ENCODE measurements around the gene POTEB3. TPM values are rescaled to one million over a fixed set of nuclear protein-coding genes. Genes with fewer than 3 reads are reported as not detected.
"Not testable (repeated sequence)": the region's sequence is repeated elsewhere in the genome, so short reads cannot be mapped to it uniquely, and the experiment has no call there.

POTEB3 gene
- not detected for total RNA-seq
- long read RNA-seq, donor 1 = 0 reads
- long read RNA-seq, donor 2 = 0 reads

DNA sequence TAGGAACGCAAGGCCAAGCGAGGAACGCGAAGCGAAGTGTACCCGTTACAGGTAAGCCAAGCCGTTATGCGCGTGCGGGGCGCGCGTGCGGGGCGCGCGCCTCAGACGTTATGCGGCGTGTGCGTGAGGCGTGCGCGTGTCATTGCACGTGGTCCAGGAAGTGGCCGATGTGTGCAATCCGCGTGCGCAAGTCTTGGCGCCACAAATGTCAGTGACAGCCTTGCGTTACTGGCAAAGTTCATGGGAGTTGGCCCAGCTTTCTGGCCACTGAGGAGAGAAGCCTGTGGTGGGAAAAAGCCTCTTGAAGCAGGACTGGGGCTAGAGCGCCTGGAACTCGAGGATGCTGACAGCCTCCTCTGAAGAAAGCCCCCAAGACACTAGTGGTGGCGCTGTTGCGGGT lies at the start of gene POTEB3:
POTEB3 (minus strand) TSS at position 101 of the 400 bp plus-strand sequence. CDS start 488 bp downstream, outside the sequence.
- ATAC-seq; DNase-seq; intact Hi-C loops (cut with DNase I, micrococcal nuclease); H3K4me3 ChIP-seq; H3K4me1 ChIP-seq (ENCODE audit: low read depth); H3K36me3 ChIP-seq (ENCODE audit: low read depth); H3K9me3 ChIP-seq: not testable (repeated sequence)

DNA sequence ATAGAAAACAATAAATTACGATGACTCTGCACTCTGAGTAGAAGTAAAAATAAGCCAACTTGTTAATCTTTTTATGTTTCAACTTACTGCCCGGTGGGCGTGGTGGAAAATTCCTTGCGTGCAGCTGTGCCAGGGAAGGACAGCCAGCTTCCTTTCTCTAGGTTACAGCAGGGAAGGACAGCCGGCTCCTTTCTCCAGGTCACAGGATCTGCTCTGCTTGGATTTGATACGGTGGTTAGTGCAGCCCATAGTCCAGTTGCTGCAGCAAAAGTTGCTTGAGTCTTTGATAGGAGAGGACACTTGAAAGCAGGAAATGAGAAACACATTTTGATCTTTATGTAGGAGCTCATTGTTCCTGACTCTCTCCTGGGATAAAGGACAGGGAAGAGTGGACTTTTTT lies 13.4 kb upstream of the POTEB3 start:
- H3K36me3 ChIP-seq (ENCODE audit: low read depth); H3K4me3 ChIP-seq; H3K9me3 ChIP-seq; ATAC-seq; intact Hi-C loops (cut with DNase I, micrococcal nuclease); DNase-seq; H3K4me1 ChIP-seq (ENCODE audit: low read depth): not testable (repeated sequence)

DNA sequence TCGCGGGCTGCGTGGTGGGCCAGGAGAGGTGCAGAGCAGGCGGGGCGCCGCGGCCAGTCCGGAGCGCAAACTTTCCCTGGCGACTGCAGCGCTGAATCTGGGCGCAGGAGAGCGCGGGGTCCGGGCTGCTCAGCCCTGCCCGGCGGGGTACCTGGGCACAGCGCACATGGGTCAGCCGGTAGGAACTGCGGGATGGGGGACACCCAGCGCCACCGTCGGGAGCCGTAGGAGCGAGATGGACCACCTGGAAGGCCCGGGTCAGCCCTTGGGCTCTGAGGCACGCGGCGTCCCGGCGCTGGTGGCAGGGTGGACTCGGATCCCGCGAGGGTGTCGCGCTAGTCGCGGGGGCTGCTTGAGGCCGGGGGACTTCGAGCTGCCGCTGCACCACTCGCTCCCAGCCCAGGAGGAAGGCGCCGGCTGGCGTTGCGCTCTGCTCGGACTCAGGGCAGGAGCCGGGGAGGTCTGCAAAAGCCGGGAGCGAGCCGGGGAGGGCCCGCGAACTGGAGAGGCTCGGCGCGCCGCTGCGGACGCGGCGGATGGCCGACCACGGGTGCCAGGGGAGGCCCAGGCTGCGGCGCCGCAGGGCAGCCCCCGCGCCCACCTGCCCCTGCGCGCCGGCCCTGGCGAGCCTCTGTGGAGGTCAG lies 11.7 kb upstream of the POTEB3 start:
- DNase-seq = peak in 1 of 3 donors; percentile 14
- intact Hi-C loops (cut with DNase I, micrococcal nuclease); H3K9me3 ChIP-seq; H3K36me3 ChIP-seq (ENCODE audit: low read depth); ATAC-seq; H3K4me3 ChIP-seq; H3K4me1 ChIP-seq (ENCODE audit: low read depth): not testable (repeated sequence)

- H3K36me3 ChIP-seq (ENCODE audit: low read depth); intact Hi-C loops (cut with DNase I, micrococcal nuclease); ATAC-seq; DNase-seq; H3K4me3 ChIP-seq; H3K4me1 ChIP-seq (ENCODE audit: low read depth); H3K9me3 ChIP-seq: not testable (repeated sequence)
Observed at GRCh38 chr15:21451487-21451886, 11.2 kb upstream of the POTEB3 start.

- DNase-seq; ATAC-seq; H3K36me3 ChIP-seq (ENCODE audit: low read depth); intact Hi-C loops (cut with DNase I, micrococcal nuclease); H3K9me3 ChIP-seq; H3K4me1 ChIP-seq (ENCODE audit: low read depth); H3K4me3 ChIP-seq: not testable (repeated sequence)
Observed at GRCh38 chr15:21407366-21407765, 32.9 kb downstream of the POTEB3 start.

GRCh38 chr15:21401531-21401930 lies 38.8 kb downstream of the POTEB3 start:
- H3K4me1 ChIP-seq (ENCODE audit: low read depth); H3K9me3 ChIP-seq; ATAC-seq; DNase-seq; H3K36me3 ChIP-seq (ENCODE audit: low read depth); H3K4me3 ChIP-seq; intact Hi-C loops (cut with DNase I, micrococcal nuclease): not testable (repeated sequence)

- peak in 1 of 3 donors; percentile 22 for DNase-seq
- H3K4me1 ChIP-seq (ENCODE audit: low read depth); H3K36me3 ChIP-seq (ENCODE audit: low read depth); H3K4me3 ChIP-seq; H3K9me3 ChIP-seq; intact Hi-C loops (cut with DNase I, micrococcal nuclease); ATAC-seq: not testable (repeated sequence)
Observed at GRCh38 chr15:21399111-21399510, 41.2 kb downstream of the POTEB3 start.

DNA sequence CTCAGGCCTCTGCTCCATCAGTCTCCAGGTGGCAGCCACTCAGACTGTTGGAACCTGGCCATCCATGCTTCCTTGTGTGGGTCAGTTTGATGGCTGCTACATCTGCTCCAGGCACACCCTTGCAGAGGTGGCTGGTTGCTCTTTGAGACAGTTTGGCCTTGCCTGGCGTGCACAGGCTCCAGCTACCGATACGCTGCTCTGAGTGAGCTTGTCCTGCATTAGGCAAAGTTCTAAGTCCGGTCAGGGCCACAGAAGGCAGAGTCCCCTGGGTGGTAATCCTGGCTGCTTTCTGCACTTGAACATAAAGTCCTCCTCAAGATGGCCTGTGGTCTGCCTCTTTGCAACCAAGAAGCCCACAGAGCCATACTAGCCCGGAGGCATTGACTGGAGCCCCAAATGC lies 41.8 kb downstream of the POTEB3 start:
- H3K4me3 ChIP-seq; H3K9me3 ChIP-seq; DNase-seq; ATAC-seq; H3K36me3 ChIP-seq (ENCODE audit: low read depth); H3K4me1 ChIP-seq (ENCODE audit: low read depth); intact Hi-C loops (cut with DNase I, micrococcal nuclease): not testable (repeated sequence)

DNA sequence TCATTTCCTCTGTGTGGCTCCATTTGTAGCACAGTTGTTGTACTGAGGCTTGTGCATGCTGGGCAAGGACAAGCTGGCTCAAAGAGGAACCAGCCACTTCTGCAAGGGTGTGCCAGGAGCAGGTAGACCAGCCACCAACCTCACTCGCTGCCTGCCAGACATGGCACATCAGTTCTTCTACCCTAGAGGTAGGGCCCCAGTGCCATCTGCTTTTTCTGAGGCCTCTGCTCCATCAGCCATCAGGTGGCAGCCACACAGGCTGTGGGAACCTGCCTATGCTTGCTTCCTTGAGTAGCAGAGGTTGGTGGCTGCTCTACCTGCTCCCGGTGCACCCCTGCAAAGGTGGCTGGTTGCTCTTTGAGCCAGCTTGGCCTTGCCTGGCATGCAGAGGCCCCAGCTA lies 42.6 kb downstream of the POTEB3 start:
- H3K4me3 ChIP-seq; H3K36me3 ChIP-seq (ENCODE audit: low read depth); intact Hi-C loops (cut with DNase I, micrococcal nuclease); H3K4me1 ChIP-seq (ENCODE audit: low read depth); H3K9me3 ChIP-seq; ATAC-seq: not testable (repeated sequence)
- peak in 1 of 3 donors; percentile 16 for DNase-seq

DNA sequence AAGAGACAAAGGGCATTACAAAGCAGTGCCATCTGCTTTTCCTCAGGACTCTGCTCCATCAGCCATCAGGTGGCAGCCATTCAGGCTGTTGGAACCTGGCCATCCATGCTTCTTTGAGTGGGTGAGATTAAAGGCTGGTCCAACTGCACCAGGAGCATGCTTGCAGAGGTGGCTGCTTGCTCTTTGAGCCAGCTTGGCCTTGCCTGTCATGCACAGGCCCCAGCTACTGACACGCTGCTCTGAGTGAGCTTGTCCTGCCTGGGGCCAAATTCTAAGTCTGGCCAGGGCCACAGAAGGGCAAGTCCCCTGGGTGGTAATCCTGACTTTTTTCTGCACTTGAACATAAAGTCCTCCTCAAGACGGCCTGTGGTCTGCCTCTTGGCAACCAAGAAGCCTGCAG lies 43.1 kb downstream of the POTEB3 start:
- H3K4me3 ChIP-seq; ATAC-seq; H3K4me1 ChIP-seq (ENCODE audit: low read depth); intact Hi-C loops (cut with DNase I, micrococcal nuclease); H3K36me3 ChIP-seq (ENCODE audit: low read depth); DNase-seq; H3K9me3 ChIP-seq: not testable (repeated sequence)

DNA sequence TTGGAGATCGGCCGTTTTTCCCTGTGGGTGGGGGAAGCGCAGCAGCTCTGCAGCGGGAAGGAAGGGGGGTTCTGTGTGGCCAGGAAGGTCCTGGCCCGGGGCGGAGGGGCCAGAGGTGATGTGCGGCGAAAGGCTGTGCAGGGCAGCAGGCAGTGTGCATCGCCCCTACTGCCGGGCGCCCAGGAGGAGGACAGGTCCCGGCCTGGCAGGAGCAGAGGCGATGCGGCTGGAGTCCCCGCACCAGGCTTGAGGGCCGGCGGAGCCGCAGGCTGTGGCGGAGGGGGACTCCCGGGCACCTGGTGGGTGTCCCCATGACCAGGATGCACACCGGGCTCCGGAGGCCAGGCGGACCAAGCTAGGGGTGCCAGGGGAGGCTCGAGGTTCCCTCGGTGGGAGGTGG lies 54.3 kb downstream of the POTEB3 start:
- H3K36me3 ChIP-seq (ENCODE audit: low read depth); H3K4me1 ChIP-seq (ENCODE audit: low read depth); ATAC-seq; intact Hi-C loops (cut with DNase I, micrococcal nuclease); H3K4me3 ChIP-seq; H3K9me3 ChIP-seq: not testable (repeated sequence)
- peak in 1 of 3 donors; percentile 29 for DNase-seq

DNA sequence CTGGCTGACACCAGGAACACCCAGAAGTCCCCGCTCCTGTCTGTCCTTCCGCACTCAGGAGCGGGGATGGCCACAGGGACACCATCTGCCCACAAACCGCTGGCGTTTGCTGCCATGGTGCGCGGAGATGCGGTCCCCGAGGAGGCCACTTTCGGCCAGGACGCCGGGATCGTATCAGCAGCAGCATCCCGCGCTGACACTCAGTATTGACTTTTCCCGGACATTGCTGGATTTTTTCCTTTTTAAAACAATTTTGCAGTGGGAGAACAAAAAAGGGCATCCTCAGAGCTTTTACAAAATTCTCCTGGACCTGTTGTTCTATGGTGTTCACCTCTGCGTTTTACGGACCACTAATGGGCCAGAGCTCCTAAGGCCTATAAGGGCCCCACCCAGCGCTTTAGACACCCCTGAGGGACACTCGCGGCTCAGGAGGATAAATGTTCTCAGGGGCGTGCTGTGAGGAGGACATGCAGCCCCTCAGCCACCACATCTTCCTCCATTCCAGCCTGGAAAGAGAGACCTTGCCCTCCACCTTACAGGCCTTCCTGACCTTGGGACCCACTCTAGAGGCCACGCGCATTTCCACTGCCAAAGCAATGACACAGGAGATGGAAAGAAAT lies 56.3 kb downstream of the POTEB3 start:
- H3K4me1 ChIP-seq (ENCODE audit: low read depth); intact Hi-C loops (cut with DNase I, micrococcal nuclease); H3K36me3 ChIP-seq (ENCODE audit: low read depth); H3K4me3 ChIP-seq; DNase-seq; H3K9me3 ChIP-seq; ATAC-seq: not testable (repeated sequence)

- intact Hi-C loops (cut with DNase I, micrococcal nuclease); ATAC-seq; H3K4me3 ChIP-seq: not testable (repeated sequence)
Observed at GRCh38 chr15:21373682-21374081, 66.6 kb downstream of the POTEB3 start.

GRCh38 chr15:21369177-21369576 lies 71.1 kb downstream of the POTEB3 start:
- H3K4me1 ChIP-seq (ENCODE audit: low read depth); H3K4me3 ChIP-seq; intact Hi-C loops (cut with DNase I, micrococcal nuclease); ATAC-seq; H3K9me3 ChIP-seq; H3K36me3 ChIP-seq (ENCODE audit: low read depth): not testable (repeated sequence)
- peak in 1 of 3 donors; percentile 14 for DNase-seq

More at GRCh38 chr15:21373682-21374081, 66.6 kb downstream of the POTEB3 start:
- H3K4me1 ChIP-seq (ENCODE audit: low read depth); H3K9me3 ChIP-seq; DNase-seq; H3K36me3 ChIP-seq (ENCODE audit: low read depth): not testable (repeated sequence)

GRCh38 chr15:21368625-21369024 lies 71.7 kb downstream of the POTEB3 start:
- intact Hi-C loops (cut with DNase I, micrococcal nuclease); H3K36me3 ChIP-seq (ENCODE audit: low read depth); H3K9me3 ChIP-seq; H3K4me3 ChIP-seq; H3K4me1 ChIP-seq (ENCODE audit: low read depth); ATAC-seq: not testable (repeated sequence)
- DNase-seq = peak in 1 of 3 donors; percentile 48
